GM21737 (cell line): Measurements from ENCODE around the gene XG.

Experiments used
- ATAC-seq: cut with Tn5 transposase; IDR thresholded peaks from one replicate; pipeline ENCODE4 v1.9.1; 2021; ENCODE audit warnings: mild to moderate bottlenecking, moderate library complexity; ENCODE audit not compliant: unreplicated experiment

XG gene

GRCh38 chrX:2862404-2862803 is 110.6 kb downstream of the XG start:
- no peak for ATAC-seq

- no peak for ATAC-seq
These were observed 111.8 kb downstream of the XG start for GRCh38 chrX:2863646-2864045.
